H1 (cell line): ENCODE measurements around the gene TMBIM4. TPM values are rescaled to one million over a fixed set of nuclear protein-coding genes. Genes with fewer than 3 reads are reported as not detected.

ENCODE experiments used
- HDAC2 ChIP-seq, 2 experiments: fragments of 300-600 bp in 1 of 2; sonication (generic) in 1 of 2; IDR thresholded peaks; 2 replicates each; pipeline ENCODE4 v1.6.1; 2011 to 2012; ENCODE audit warnings: low read depth in 2 of 2, low read length in 2 of 2, mild to moderate bottlenecking in 2 of 2, moderate library complexity in 2 of 2, borderline replicate concordance in 1 of 2, inconsistent platforms in 1 of 2
- KDM5A ChIP-seq: fragments of 200-600 bp; IDR thresholded peaks from 2 replicates; pipeline ENCODE4 v1.7.1; 2012; ENCODE audit warnings: mild to moderate bottlenecking, low read length, inconsistent platforms, mixed read lengths
- polyA plus RNA-seq, 7 experiments: library from polyadenylated mRNA; depleted of rRNA in 3 of 7; stranded (reverse) in 5 of 7; unstranded in 2 of 7; fragments of >200 nt in 5 of 7; fragments of 200-250 nt in 2 of 7; gene quantifications; 1 replicate in 5 of 7; 2 replicates in 1 of 7; 4 replicates in 1 of 7; pipeline versions ENCODE4 v1.2.1 to v1.2.3, GENCODE V29; 2011 to 2013; ENCODE audit warnings: missing spikeins in 2 of 7, mixed read lengths in 2 of 7
- total RNA-seq: library from RNA; stranded (reverse); fragmentation: NEBNext Ultra II Directional; extraction: Animal tissue kit (Norgen Biotek cat#: 25700); gene quantifications from 2 replicates; pipeline ENCODE4 v1.2.1, GENCODE V29; 2021

TMBIM4 gene
- total and polyA plus RNA-seq, 2 of the 8 experiments (the other 6 are each of a cell fraction or from before 2014, with no cell fraction given): 12.8 to 46.6 TPM

DNA sequence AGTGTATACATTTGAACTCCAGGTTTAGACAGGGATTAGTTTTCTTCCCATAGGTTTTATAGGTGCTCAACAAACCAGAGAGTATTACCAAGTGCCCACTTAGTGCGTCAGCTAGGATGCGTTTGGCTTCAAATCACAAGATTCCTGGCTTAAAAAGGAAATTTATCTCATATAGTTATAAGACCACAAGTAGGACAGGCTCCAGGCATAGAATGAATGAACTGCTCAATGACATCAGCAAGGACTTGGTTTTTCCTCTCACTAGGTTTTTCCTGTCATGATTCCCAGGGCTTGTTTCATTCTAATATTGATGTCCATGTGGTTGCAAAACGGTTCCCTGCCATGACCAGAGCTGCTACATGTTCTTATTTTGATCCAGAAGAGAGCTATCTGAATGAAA, 13.2 kb upstream of the TMBIM4 start (continued):
- no peak for TF ChIP-seq HDAC2 (IDR thresholded peaks at IDR 0.05; ENCODE audit: borderline replicate concordance in 1 of 2, low read depth in 2 of 2, low read length in 2 of 2)
- no peak for TF ChIP-seq KDM5A
